SK-N-SH treated with all-trans-retinoic acid at 6 μM for 48 hours (cell line): Measurements from ENCODE around the gene FGGY.
A peak's percentile ranks its signal among the peaks of the same experiment; 100 is the strongest.

Experiments
- ATAC-seq: fragments of 200-7000 bp; cut with Tn5 transposase; 3 replicates; pipeline ENCODE4 v1.9.1; 2020; ENCODE audit warnings: mild to moderate bottlenecking, moderate library complexity
- ARNTL ChIP-seq: fragments of 450-650 bp; formaldehyde crosslinking; IDR thresholded peaks from 2 replicates; pipeline ENCODE4 v1.5.0; 2020; ENCODE audit warnings: low read depth, mild to moderate bottlenecking, moderate library complexity, borderline replicate concordance
- BACH2 ChIP-seq: fragments of 250-450 bp; sonication (Bioruptor Pico); IDR thresholded peaks from 2 replicates; pipeline ENCODE4 v1.9.0; 2021; ENCODE audit warnings: mild to moderate bottlenecking, borderline replicate concordance
- CSDC2 ChIP-seq: fragments of 250-450 bp; sonication (Bioruptor Pico); IDR thresholded peaks from 2 replicates; pipeline ENCODE4 v1.5.0; 2020; ENCODE audit warnings: mild to moderate bottlenecking, moderate library complexity
- ESRRG ChIP-seq: fragments of 250-450 bp; sonication (Bioruptor Pico); IDR thresholded peaks from 2 replicates; pipeline ENCODE4 v1.6.1; 2021; ENCODE audit warnings: mild to moderate bottlenecking
- GLIS3 ChIP-seq: fragments of 250-450 bp; sonication (Bioruptor Pico); IDR thresholded peaks from 2 replicates; pipeline ENCODE4 v1.5.0; 2020; ENCODE audit warnings: mild to moderate bottlenecking, moderate library complexity
- ISL1 ChIP-seq: fragments of 250-450 bp; sonication (Bioruptor Pico); IDR thresholded peaks from 2 replicates; pipeline ENCODE4 v2.1.2; 2022; ENCODE audit warnings: mild to moderate bottlenecking, moderate library complexity
- OSR1 ChIP-seq: fragments of 250-450 bp; sonication (Bioruptor Pico); IDR thresholded peaks from 2 replicates; pipeline ENCODE4 v1.8.0; 2022; ENCODE audit warnings: moderate library complexity, mild to moderate bottlenecking, inconsistent platforms
- POU6F1 ChIP-seq: fragments of 250-450 bp; sonication (Bioruptor Pico); IDR thresholded peaks from 2 replicates; pipeline ENCODE4 v1.8.0; 2021; ENCODE audit warnings: low read depth, mild to moderate bottlenecking, moderate library complexity, borderline replicate concordance
- PPARA ChIP-seq: fragments of 250-450 bp; sonication (Bioruptor Pico); IDR thresholded peaks from 2 replicates; pipeline ENCODE4 v1.5.0; 2020; ENCODE audit warnings: mild to moderate bottlenecking, borderline replicate concordance
- RARB ChIP-seq: fragments of 250-450 bp; sonication (Bioruptor Pico); IDR thresholded peaks from 2 replicates; pipeline ENCODE4 v1.8.0; 2021; ENCODE audit warnings: mild to moderate bottlenecking, moderate library complexity
- SNAI2 ChIP-seq: fragments of 250-450 bp; sonication (Bioruptor Pico); IDR thresholded peaks from 2 replicates; pipeline ENCODE4 v1.5.0; 2020; ENCODE audit warnings: mild to moderate bottlenecking, moderate library complexity
- TOX ChIP-seq: fragments of 250-450 bp; sonication (Bioruptor Pico); IDR thresholded peaks from 2 replicates; pipeline ENCODE4 v1.8.0; 2021; ENCODE audit warnings: mild to moderate bottlenecking, moderate library complexity, borderline replicate concordance
- ZC3H10 ChIP-seq: fragments of 250-450 bp; sonication (Bioruptor Pico); IDR thresholded peaks from 2 replicates; pipeline ENCODE4 v1.5.1; 2021; ENCODE audit warnings: mild to moderate bottlenecking, moderate library complexity
- ZFP30 ChIP-seq: fragments of 450-650 bp; formaldehyde crosslinking; IDR thresholded peaks from 2 replicates; pipeline ENCODE4 v1.5.0; 2022; ENCODE audit warnings: mild to moderate bottlenecking, moderate library complexity
- ZNF565 ChIP-seq: fragments of 450-650 bp; formaldehyde crosslinking; conservative IDR thresholded peaks from 2 replicates; pipeline ENCODE4 v1.5.0; 2020; ENCODE audit warnings: low read depth, mild to moderate bottlenecking, moderate library complexity
- ZNF70 ChIP-seq: fragments of 450-650 bp; formaldehyde crosslinking; IDR thresholded peaks from 2 replicates; pipeline ENCODE4 v1.5.0; 2020; ENCODE audit warnings: mild to moderate bottlenecking, moderate library complexity
- ZNF8 ChIP-seq: fragments of 450-650 bp; formaldehyde crosslinking; IDR thresholded peaks from 2 replicates; pipeline ENCODE4 v1.5.0; 2020; ENCODE audit warnings: mild to moderate bottlenecking, moderate library complexity
- TF ChIP-seq, protein P1 (sequence below): fragments of 250-450 bp; sonication (Bioruptor Pico); IDR thresholded peaks from 2 replicates; pipeline ENCODE4 v1.5.0; 2020; ENCODE audit warnings: mild to moderate bottlenecking, moderate library complexity
- TF ChIP-seq, protein P2 (sequence below): fragments of 250-450 bp; sonication (Bioruptor Pico); IDR thresholded peaks from 2 replicates; pipeline ENCODE4 v1.8.0; 2020; ENCODE audit warnings: mild to moderate bottlenecking, moderate library complexity, borderline replicate concordance
- TF ChIP-seq, protein P3 (sequence below): fragments of 250-450 bp; sonication (Bioruptor Pico); IDR thresholded peaks from 2 replicates; pipeline ENCODE4 v1.5.1; 2021; ENCODE audit warnings: mild to moderate bottlenecking, moderate library complexity

Gene FGGY

GRCh38 chr1:59375321-59376220 is 78.7 kb downstream of the FGGY start:
- no peak for TF ChIP-seq PPARA (CRISPR knock-in tag)
- TF ChIP-seq CSDC2 (CRISPR knock-in tag), result no peak
- TF ChIP-seq ZC3H10 (CRISPR knock-in tag), result no peak
- TF ChIP-seq ARNTL (CRISPR knock-in tag), result no peak
- no peak for TF ChIP-seq ZNF565
- no peak for TF ChIP-seq GLIS3 (CRISPR knock-in tag)
- no peak for TF ChIP-seq OSR1 (CRISPR knock-in tag)
- no peak for TF ChIP-seq RARB
- no peak for TF ChIP-seq ZNF8 (CRISPR knock-in tag)
- TF ChIP-seq, protein P1, sequence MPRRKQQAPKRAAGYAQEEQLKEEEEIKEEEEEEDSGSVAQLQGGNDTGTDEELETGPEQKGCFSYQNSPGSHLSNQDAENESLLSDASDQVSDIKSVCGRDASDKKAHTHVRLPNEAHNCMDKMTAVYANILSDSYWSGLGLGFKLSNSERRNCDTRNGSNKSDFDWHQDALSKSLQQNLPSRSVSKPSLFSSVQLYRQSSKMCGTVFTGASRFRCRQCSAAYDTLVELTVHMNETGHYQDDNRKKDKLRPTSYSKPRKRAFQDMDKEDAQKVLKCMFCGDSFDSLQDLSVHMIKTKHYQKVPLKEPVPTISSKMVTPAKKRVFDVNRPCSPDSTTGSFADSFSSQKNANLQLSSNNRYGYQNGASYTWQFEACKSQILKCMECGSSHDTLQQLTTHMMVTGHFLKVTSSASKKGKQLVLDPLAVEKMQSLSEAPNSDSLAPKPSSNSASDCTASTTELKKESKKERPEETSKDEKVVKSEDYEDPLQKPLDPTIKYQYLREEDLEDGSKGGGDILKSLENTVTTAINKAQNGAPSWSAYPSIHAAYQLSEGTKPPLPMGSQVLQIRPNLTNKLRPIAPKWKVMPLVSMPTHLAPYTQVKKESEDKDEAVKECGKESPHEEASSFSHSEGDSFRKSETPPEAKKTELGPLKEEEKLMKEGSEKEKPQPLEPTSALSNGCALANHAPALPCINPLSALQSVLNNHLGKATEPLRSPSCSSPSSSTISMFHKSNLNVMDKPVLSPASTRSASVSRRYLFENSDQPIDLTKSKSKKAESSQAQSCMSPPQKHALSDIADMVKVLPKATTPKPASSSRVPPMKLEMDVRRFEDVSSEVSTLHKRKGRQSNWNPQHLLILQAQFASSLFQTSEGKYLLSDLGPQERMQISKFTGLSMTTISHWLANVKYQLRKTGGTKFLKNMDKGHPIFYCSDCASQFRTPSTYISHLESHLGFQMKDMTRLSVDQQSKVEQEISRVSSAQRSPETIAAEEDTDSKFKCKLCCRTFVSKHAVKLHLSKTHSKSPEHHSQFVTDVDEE (CRISPR knock-in tag), result no peak
- peak; percentile 99 for ATAC-seq

DNA sequence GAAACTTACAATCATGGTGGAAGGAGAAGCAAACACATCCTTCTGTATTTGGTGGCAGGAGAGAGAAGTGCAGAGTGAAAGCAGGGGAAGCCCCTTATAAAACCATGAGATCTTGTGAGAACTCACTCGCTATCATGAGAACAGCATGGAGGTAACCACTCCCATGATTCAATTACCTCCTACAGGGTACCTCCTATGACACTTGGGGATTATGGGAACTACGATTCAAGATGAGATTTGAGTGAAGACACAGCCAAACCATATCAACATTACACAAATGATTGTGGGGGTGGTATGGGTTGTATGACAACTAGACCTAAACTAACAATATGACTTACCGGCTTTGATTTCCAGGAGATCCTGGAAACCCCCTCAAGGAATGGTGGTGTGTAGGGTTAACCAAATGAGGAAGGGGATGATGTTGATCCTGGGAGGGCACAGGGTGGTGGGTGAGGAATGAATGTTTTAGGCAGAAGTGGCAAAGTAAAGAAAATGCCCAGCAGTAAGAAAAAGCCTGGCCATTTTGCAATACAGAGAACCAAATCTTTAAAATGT is 80.5 kb downstream of the FGGY start:
- no peak for TF ChIP-seq BACH2 (CRISPR knock-in tag)
- TF ChIP-seq ZNF70 (CRISPR knock-in tag), result no peak
- no peak for TF ChIP-seq GLIS3 (CRISPR knock-in tag)
- no peak for TF ChIP-seq RARB
- no peak for TF ChIP-seq ZC3H10 (CRISPR knock-in tag)
- TF ChIP-seq, protein P1 (CRISPR knock-in tag), result no peak
- no peak for TF ChIP-seq CSDC2 (CRISPR knock-in tag)
- no peak for TF ChIP-seq ZFP30 (CRISPR knock-in tag)
- no peak for TF ChIP-seq TOX (CRISPR knock-in tag)
- TF ChIP-seq, protein P2, sequence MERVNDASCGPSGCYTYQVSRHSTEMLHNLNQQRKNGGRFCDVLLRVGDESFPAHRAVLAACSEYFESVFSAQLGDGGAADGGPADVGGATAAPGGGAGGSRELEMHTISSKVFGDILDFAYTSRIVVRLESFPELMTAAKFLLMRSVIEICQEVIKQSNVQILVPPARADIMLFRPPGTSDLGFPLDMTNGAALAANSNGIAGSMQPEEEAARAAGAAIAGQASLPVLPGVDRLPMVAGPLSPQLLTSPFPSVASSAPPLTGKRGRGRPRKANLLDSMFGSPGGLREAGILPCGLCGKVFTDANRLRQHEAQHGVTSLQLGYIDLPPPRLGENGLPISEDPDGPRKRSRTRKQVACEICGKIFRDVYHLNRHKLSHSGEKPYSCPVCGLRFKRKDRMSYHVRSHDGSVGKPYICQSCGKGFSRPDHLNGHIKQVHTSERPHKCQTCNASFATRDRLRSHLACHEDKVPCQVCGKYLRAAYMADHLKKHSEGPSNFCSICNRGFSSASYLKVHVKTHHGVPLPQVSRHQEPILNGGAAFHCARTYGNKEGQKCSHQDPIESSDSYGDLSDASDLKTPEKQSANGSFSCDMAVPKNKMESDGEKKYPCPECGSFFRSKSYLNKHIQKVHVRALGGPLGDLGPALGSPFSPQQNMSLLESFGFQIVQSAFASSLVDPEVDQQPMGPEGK (CRISPR knock-in tag), result no peak
- no peak for TF ChIP-seq POU6F1 (CRISPR knock-in tag)
- TF ChIP-seq ZNF565, result no peak
- no peak for TF ChIP-seq PPARA (CRISPR knock-in tag)
- ATAC-seq, result no peak

DNA sequence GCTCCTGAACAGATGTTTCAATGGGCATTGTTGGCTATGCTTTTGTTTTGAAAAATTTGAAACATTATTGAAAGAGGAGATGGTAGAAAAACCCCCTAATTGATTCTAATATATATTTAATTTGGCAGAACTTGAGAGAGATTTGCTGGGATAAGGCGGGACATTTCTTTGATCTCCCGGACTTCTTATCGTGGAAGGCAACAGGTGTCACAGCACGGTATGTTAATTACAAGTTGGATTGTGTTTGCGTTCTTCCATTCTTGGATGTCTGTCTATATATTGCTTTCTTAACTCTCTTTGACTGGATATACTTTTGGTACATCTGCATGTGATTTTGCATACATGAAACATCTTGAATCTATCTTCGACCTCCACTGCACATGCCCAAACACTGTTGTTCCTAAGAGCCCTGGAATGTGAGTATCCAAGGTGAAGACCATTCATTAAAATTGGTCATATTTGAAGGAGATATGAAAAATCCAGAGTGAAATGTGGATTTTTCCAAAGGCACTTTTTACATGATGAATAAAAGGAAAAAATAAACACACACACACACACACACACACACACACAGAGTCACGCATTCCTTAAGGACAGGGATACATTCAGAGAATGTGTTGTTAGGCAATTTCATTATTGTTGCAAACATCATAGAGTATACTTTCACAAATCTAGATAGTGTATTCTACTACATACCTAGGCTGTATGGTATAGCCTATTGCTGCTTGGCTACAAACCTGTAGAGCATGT is 81.9 kb downstream of the FGGY start:
- ATAC-seq, result no peak
- TF ChIP-seq, protein P3, sequence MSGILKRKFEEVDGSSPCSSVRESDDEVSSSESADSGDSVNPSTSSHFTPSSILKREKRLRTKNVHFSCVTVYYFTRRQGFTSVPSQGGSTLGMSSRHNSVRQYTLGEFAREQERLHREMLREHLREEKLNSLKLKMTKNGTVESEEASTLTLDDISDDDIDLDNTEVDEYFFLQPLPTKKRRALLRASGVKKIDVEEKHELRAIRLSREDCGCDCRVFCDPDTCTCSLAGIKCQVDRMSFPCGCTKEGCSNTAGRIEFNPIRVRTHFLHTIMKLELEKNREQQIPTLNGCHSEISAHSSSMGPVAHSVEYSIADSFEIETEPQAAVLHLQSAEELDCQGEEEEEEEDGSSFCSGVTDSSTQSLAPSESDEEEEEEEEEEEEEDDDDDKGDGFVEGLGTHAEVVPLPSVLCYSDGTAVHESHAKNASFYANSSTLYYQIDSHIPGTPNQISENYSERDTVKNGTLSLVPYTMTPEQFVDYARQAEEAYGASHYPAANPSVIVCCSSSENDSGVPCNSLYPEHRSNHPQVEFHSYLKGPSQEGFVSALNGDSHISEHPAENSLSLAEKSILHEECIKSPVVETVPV (CRISPR knock-in tag), result no peak
- TF ChIP-seq RARB (no peak), POU6F1 (CRISPR knock-in tag) (no peak), ZFP30 (CRISPR knock-in tag) (no peak), ESRRG (CRISPR knock-in tag) (no peak), BACH2 (CRISPR knock-in tag) (no peak), SNAI2 (CRISPR knock-in tag) (no peak), ISL1 (no peak)
- TF ChIP-seq, protein P2 (CRISPR knock-in tag), result no peak
